Right lobe of liver (tissue), 6 donors: ENCODE data around the gene MSH2. TPM values are rescaled to one million over a fixed set of nuclear protein-coding genes. Genes with fewer than 3 reads are reported as not detected.
"Not testable (repeated sequence)": the region's sequence is repeated elsewhere in the genome, so short reads cannot be mapped to it uniquely, and the experiment has no call there.

Experiments
- ATAC-seq, 4 donors: fragments of 200-7000 bp; cut with Tn5 transposase; one replicate each; pipeline ENCODE4 v1.9.1; 2020; ENCODE audit warnings: mild to moderate bottlenecking in 4 of 4, moderate library complexity in 4 of 4
- DNase-seq, 3 donors: peaks; one replicate each; pipeline ENCODE4 v3.0.0-alpha.2; 2020
- H3K27ac ChIP-seq, 3 donors: fragments of 200-600 bp; one replicate each; pipeline ENCODE4 v1.8.0; 2022
- H3K27me3 ChIP-seq, 2 donors: fragments of 200-600 bp; one replicate each; pipeline ENCODE4 v1.8.0; 2022
- H3K36me3 ChIP-seq, 4 donors: fragments of 200-600 bp; sonication (generic) in 1 of 4; one replicate each; pipeline versions ENCODE4 v1.5.1 to v1.8.0; 2017 to 2022; ENCODE audit warnings: control low read depth in 1 of 4
- H3K4me1 ChIP-seq, 4 donors: fragments of 200-600 bp; sonication (generic) in 1 of 4; one replicate each; pipeline versions ENCODE4 v1.5.1 to v1.8.0; 2017 to 2022; ENCODE audit warnings: control low read depth in 1 of 4
- H3K4me3 ChIP-seq, 3 donors: fragments of 200-600 bp; one replicate each; pipeline ENCODE4 v1.8.0; 2022
- H3K9me3 ChIP-seq, 4 donors: fragments of 200-600 bp; sonication (generic) in 1 of 4; one replicate each; pipeline versions ENCODE4 v1.5.1 to v1.8.0; 2017 to 2022; ENCODE audit warnings: control low read depth in 1 of 4
- POLR2A ChIP-seq: fragments of 450-650 bp; IDR thresholded peaks from one replicate; pipeline ENCODE4 v1.6.1; 2017; ENCODE audit warnings: antibody characterized with exemption, mild to moderate bottlenecking
- WGBS: methylation state at CpG from one replicate; pipeline ENCODE4 v1.1.6; 2018; ENCODE audit warnings: low coverage, low lambda C conversion rate; ENCODE audit not compliant: insufficient coverage; ENCODE audit errors: missing lambda C conversion rate; 5-methylcytosine and 5-hydroxymethylcytosine counted together
- intact Hi-C, 2 donors: fragments of 100-400 bp; cut with DNase I; formaldehyde crosslinking; loops; one replicate each; pipeline versions ENCODE4 v1.11.2 to v1.14.1; 2022
- total RNA-seq, 6 experiments: library from RNA; depleted of rRNA in 2 of 6; stranded (reverse); fragments of >200 nt in 2 of 6; fragmentation: NEBNext Ultra II Directional in 3 of 6; extraction: Animal tissue kit (Norgen Biotek cat#: 25700) in 3 of 6; gene quantifications; one replicate each; pipeline versions ENCODE4 v1.1.0 to v1.2.4, GENCODE V29; 2016 to 2023
- TF ChIP-seq, protein P1 (sequence below), 4 donors: fragments of 200-600 bp in 3 of 4; fragments of 450-650 bp in 1 of 4; IDR thresholded peaks; one replicate each; pipeline versions ENCODE4 v1.5.1 to v1.8.0; 2016 to 2022; ENCODE audit warnings: antibody characterized with exemption in 4 of 4, mild to moderate bottlenecking in 2 of 4
- donor health status: DM: no; HTN: yes; CAD: no.
- donor health status: DM: no; HTN: no; CAD: no.
- donor health status: DM: no; HTN: no; CAD: no.
- donor health status: DM: no; HTN: yes; CAD: no.
- donor health status: DM: no; HTN: yes; CAD: no.

Gene MSH2
- total RNA-seq, 6 experiments from 2014 or later: 3.2 to 7.0 (median 5.2) TPM

DNA sequence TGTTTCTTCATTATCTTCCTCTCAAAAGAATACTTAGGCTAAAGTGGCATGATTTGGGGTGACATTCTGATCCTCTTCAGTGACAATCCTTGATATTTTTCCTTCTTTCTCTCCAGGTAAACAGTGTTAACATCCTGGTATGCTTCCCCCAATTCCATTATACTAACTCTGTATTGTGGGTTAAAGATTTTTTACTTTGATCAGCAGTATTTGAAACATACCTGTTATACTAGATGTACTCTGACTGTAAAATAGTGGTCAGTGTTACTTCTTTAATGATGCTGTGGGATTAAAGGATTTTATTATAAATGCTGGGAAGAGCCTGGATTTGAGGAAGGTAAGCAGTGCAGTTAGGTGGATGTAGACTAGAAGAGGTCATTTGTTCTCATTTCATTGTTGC is 48.8 kb downstream of the MSH2 start:
- H3K4me1 ChIP-seq: no peaks in the 10 kb centered on the region
- no peaks in the 10 kb centered on the region for H3K9me3 ChIP-seq
- ATAC-seq (no peak), DNase-seq (no peak)
- H3K4me3 ChIP-seq: no peak overlapping the region
- no peaks in the 10 kb centered on the region for H3K27me3 ChIP-seq
- no peak overlapping the region for H3K27ac ChIP-seq
- no peaks in the 10 kb centered on the region for H3K36me3 ChIP-seq
- intact Hi-C loops: no loop called here
- TF ChIP-seq POLR2A: no peak
- TF ChIP-seq, protein P1, sequence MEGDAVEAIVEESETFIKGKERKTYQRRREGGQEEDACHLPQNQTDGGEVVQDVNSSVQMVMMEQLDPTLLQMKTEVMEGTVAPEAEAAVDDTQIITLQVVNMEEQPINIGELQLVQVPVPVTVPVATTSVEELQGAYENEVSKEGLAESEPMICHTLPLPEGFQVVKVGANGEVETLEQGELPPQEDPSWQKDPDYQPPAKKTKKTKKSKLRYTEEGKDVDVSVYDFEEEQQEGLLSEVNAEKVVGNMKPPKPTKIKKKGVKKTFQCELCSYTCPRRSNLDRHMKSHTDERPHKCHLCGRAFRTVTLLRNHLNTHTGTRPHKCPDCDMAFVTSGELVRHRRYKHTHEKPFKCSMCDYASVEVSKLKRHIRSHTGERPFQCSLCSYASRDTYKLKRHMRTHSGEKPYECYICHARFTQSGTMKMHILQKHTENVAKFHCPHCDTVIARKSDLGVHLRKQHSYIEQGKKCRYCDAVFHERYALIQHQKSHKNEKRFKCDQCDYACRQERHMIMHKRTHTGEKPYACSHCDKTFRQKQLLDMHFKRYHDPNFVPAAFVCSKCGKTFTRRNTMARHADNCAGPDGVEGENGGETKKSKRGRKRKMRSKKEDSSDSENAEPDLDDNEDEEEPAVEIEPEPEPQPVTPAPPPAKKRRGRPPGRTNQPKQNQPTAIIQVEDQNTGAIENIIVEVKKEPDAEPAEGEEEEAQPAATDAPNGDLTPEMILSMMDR (IDR thresholded peaks at IDR 0.05): no peak

DNA sequence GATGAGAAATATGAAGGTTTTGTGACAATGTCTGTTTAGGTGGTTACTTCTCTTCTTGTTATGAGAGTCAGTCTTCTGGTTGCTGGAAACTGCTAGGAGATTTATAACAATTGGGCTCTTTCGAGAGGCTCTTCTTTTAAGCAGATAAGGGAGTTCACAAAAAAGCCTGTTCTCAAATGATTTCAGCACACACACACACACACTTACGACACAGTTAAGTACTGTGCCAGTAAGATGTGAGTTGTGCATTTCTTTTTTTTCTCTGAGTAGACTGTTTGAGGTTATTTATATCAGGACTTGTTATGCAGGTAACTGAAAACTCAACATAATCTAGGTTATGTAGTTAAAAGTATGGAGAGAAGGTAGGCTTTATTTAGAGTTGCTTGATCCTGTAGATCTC is 49.8 kb downstream of the MSH2 start:
- Histone ChIP-seq H3K36me3 (no peaks in the 10 kb centered on the region), H3K9me3 (no peaks in the 10 kb centered on the region), H3K27ac (no peak overlapping the region), H3K4me3 (no peak overlapping the region), H3K4me1 (no peaks in the 10 kb centered on the region), H3K27me3 (no peaks in the 10 kb centered on the region)
- WGBS: 100% methylated on average over 2 of the region's 2 CpGs
- intact Hi-C loops: no loop called here
- ATAC-seq (no peak), DNase-seq (no peak)
- TF ChIP-seq, protein P1 (IDR thresholded peaks at IDR 0.05): no peak
- no peak for TF ChIP-seq POLR2A

DNA sequence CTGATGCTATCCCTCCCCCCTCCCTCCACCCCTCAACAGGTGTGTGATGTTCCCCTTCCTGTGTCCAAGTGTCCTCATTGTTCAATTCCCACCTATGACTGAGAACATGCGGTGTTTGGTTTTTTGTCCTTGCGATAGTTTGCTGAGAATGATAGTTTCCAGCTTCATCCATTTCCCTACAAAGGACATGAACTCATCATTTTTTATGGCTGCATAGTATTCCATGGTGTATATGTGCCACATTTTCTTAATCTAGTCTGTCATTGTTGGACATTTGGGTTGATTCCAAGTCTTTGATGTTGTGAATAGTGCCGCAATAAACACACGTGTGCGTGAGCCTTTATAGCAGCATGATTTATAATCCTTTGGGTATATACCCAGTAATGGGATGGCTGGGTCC is 51.9 kb downstream of the MSH2 start:
- H3K27me3 ChIP-seq, H3K4me3 ChIP-seq, ATAC-seq, H3K4me1 ChIP-seq, intact Hi-C loops, H3K36me3 ChIP-seq, H3K9me3 ChIP-seq, H3K27ac ChIP-seq, DNase-seq: not testable (repeated sequence)
- 100% methylated on average over 5 of the region's 5 CpGs for WGBS

DNA sequence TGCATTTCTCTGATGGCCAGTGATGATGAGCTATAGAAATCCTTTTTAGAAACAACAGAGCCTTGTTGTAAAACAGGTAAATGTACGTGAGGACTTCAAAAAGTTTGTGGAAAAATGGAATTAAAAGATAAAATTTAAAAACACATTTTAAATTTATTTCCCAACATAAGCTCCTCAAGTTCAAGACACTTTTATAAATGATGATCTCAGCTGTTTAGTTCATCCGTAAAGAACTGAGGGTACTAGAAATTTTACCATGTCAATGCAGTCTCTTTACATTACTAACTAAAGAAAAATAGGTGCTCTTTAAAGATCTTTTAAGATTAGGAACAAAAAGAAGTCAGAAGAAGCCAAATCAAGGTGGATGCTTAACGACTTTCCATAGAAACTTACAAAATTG is 52.5 kb downstream of the MSH2 start:
- H3K4me1 ChIP-seq: no peaks in the 10 kb centered on the region
- no peak overlapping the region for H3K4me3 ChIP-seq
- H3K9me3 ChIP-seq: no peaks in the 10 kb centered on the region
- ATAC-seq (no peak), DNase-seq (no peak)
- no peaks in the 10 kb centered on the region for H3K36me3 ChIP-seq
- 88% methylated on average over 3 of the region's 3 CpGs for WGBS
- intact Hi-C loops: no loop called here
- H3K27ac ChIP-seq: no peak overlapping the region
- TF ChIP-seq, protein P1 (IDR thresholded peaks at IDR 0.05): no peak
- TF ChIP-seq POLR2A: no peak
- no peaks in the 10 kb centered on the region for H3K27me3 ChIP-seq

DNA sequence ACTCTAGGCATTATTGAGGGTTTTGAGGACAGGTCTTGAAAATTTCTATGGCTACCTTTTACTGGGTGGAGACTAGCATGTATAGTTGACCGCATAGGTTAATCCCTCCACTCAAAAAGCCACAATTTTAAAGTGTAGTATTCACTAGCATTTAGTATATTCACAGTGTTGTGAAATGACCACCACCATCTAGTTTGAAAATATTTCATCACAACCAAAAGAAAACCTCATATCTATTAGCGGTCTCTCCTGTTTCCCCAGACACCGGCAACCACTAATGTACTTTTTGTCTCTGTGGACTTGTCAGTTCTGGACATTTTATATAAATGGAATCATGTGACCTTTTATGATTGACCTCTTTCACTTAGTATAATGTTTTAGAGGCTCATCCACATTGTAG is 53.9 kb downstream of the MSH2 start:
- ATAC-seq: no peak
- H3K36me3 ChIP-seq: no peaks in the 10 kb centered on the region
- no peaks in the 10 kb centered on the region for H3K9me3 ChIP-seq
- H3K27ac ChIP-seq: no peak overlapping the region
- H3K4me3 ChIP-seq: no peak overlapping the region
- no peaks in the 10 kb centered on the region for H3K4me1 ChIP-seq
- DNase-seq: no peak
- H3K27me3 ChIP-seq: no peaks in the 10 kb centered on the region
- TF ChIP-seq, protein P1 (IDR thresholded peaks at IDR 0.05): no peak
- TF ChIP-seq POLR2A: no peak
- WGBS: 92% methylated on average over 3 of the region's 3 CpGs
- intact Hi-C loops: no loop called here
